Cardiac muscle cell (in vitro differentiated cells and primary cell): ENCODE measurements around the gene RFC4. TPM values are rescaled to one million over a fixed set of nuclear protein-coding genes. Genes with fewer than 3 reads are reported as not detected.
"Not testable (repeated sequence)": the region's sequence is repeated elsewhere in the genome, so short reads cannot be mapped to it uniquely, and the experiment has no call there.

Experiments used
- DNase-seq, 2 donors: peaks; one replicate each; pipeline versions ENCODE4 v3.0.0 to v3.0.0-alpha.2; 2010 to 2017; ENCODE audit warnings: low read depth in 1 of 2, low spot score in 1 of 2
- H3K27ac ChIP-seq: fragments of 200-600 bp; sonication (generic); 2 replicates; pipeline ENCODE4 v1.5.1; 2016
- H3K27me3 ChIP-seq: fragments of 200-600 bp; sonication (generic); 2 replicates; pipeline ENCODE4 v1.6.0; 2016; ENCODE audit warnings: control low read depth
- H3K36me3 ChIP-seq: fragments of 200-600 bp; sonication (generic); 2 replicates; pipeline ENCODE4 v1.5.1; 2016; ENCODE audit warnings: control low read depth
- H3K4me1 ChIP-seq: fragments of 200-600 bp; sonication (generic); 2 replicates; pipeline ENCODE4 v1.8.1; 2017; ENCODE audit warnings: low read depth, mild to moderate bottlenecking, mixed run types
- H3K4me3 ChIP-seq: fragments of 200-600 bp; sonication (generic); 2 replicates; pipeline ENCODE4 v1.5.1; 2016; ENCODE audit warnings: mild to moderate bottlenecking
- H3K9me3 ChIP-seq: fragments of 200-600 bp; sonication (generic); 2 replicates; pipeline ENCODE4 v1.5.1; 2017; ENCODE audit warnings: low read depth, mild to moderate bottlenecking, control low read depth
- CTCF ChIP-seq: IDR thresholded peaks from 2 replicates; pipeline ENCODE4 v1.5.1; 2012; ENCODE audit warnings: low read depth, mild to moderate bottlenecking, low read length
- polyA plus RNA-seq: library from polyadenylated mRNA; unstranded; fragments of >200 nt; fragmentation: Nextera tagmentation; extraction: Ambion mirVana; gene quantifications from 2 replicates; pipeline ENCODE4 v1.2.1, GENCODE V29; 2016
- total RNA-seq: library from RNA; depleted of rRNA; stranded (reverse); fragments of >200 nt; gene quantifications from 2 replicates; pipeline ENCODE4 v1.2.3, GENCODE V29; 2016

The RFC4 gene
- total and polyA plus RNA-seq, 2 experiments from 2014 or later, result 23.0 to 47.4 TPM

GRCh38 chr3:186824430-186825139 is 18.3 kb upstream of the RFC4 start:
- Histone ChIP-seq H3K27ac (no peak overlapping the region), H3K27me3 (peaks cover 54% of the 10 kb centered on the region), H3K4me3 (no peak overlapping the region), H3K36me3 (no peaks in the 10 kb centered on the region), H3K4me1 (peaks cover 3% of the 10 kb centered on the region), H3K9me3 (no peaks in the 10 kb centered on the region)
- DNase-seq, result no peak
- no peak for TF ChIP-seq CTCF

GRCh38 chr3:186823386-186823785 is 17.1 kb upstream of the RFC4 start:
- Histone ChIP-seq H3K9me3 (no peaks in the 10 kb centered on the region), H3K27me3 (peaks cover 42% of the 10 kb centered on the region), H3K4me3 (no peak overlapping the region), H3K4me1 (peaks cover 3% of the 10 kb centered on the region), H3K36me3 (no peaks in the 10 kb centered on the region), H3K27ac (no peak overlapping the region)
- peak in 1 of 2 donors; percentile 22 for DNase-seq
- TF ChIP-seq CTCF, result no peak

DNA sequence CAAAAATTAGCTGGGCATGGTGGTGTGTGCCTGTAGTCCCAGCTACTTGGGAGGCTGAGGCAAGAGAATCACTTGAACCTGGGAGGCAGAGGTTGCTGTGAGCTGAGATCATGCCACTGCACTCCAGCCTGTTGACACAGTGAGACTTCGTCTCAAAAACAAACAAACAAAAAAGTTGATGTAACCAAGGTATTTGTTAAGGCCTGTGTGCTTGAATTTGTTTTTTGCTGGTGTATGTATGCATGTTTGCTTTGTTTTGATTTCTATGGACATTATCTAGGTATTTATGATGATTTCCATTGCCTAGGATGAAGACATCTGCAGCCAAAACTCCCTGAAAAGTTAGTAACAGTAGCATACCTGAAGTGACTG is 16.1 kb upstream of the RFC4 start:
- H3K36me3 ChIP-seq, H3K4me3 ChIP-seq, H3K4me1 ChIP-seq, H3K9me3 ChIP-seq, H3K27ac ChIP-seq: not testable (repeated sequence)
- H3K27me3 ChIP-seq, result peaks cover 33% of the 10 kb centered on the region
- peak in 1 of 2 donors; percentile 8 for DNase-seq

GRCh38 chr3:186821429-186822387 is 15.4 kb upstream of the RFC4 start:
- peaks cover 28% of the 10 kb centered on the region for H3K27me3 ChIP-seq
- H3K27ac ChIP-seq, result no peak overlapping the region
- peak; percentile 72 for TF ChIP-seq CTCF
- peak; percentile 57 to 80 for DNase-seq
- no peaks in the 10 kb centered on the region for H3K36me3 ChIP-seq
- H3K4me1 ChIP-seq, result peaks cover 3% of the 10 kb centered on the region
- H3K4me3 ChIP-seq, result no peak overlapping the region
- H3K9me3 ChIP-seq, result no peaks in the 10 kb centered on the region

DNA sequence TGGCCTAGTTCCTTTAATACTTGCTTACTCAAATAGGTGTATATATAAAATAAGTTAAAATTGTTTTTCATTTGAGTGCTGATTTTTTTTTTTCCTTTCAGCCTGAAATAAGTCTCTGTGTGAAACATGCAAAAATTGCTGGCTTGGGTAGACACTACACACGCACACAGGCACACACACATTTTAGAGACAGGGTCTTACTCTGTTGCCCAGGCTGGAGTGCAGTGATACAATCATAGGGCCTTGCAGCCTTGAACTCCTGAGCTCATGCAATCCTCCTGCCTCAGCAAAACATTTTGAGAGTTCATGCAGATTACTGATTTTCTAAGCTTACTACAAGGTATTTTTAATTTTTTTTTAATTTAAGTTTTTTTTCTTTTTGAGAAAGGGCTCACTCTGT is 12.7 kb upstream of the RFC4 start:
- no peaks in the 10 kb centered on the region for H3K4me1 ChIP-seq
- no peaks in the 10 kb centered on the region for H3K9me3 ChIP-seq
- H3K27me3 ChIP-seq, result peaks cover 2% of the 10 kb centered on the region
- DNase-seq, result no peak
- H3K4me3 ChIP-seq, result no peak overlapping the region
- TF ChIP-seq CTCF, result no peak
- no peaks in the 10 kb centered on the region for H3K36me3 ChIP-seq
- no peak overlapping the region for H3K27ac ChIP-seq

- Histone ChIP-seq H3K36me3 (no peaks in the 10 kb centered on the region), H3K9me3 (no peaks in the 10 kb centered on the region), H3K27ac (no peak overlapping the region), H3K27me3 (no peaks in the 10 kb centered on the region), H3K4me3 (no peak overlapping the region), H3K4me1 (no peaks in the 10 kb centered on the region)
- no peak for TF ChIP-seq CTCF
- no peak for DNase-seq
Observed at GRCh38 chr3:186818516-186818915, 12.2 kb upstream of the RFC4 start.
